Fibroblast of mammary gland (primary cell): ENCODE measurements around the gene KCTD13.
"Not testable (repeated sequence)": the region's sequence is repeated elsewhere in the genome, so short reads cannot be mapped to it uniquely, and the experiment has no call there.

Experiments
- DNase-seq: peaks from one replicate; pipeline ENCODE4 v3.0.0-alpha.2; 2010; ENCODE audit warnings: low read depth
- H3K4me3 ChIP-seq: 2 replicates; pipeline ENCODE4 v1.5.1; 2011; ENCODE audit warnings: low read depth, mild to moderate bottlenecking, low read length, moderate library complexity; ENCODE audit not compliant: control insufficient read depth
- TF ChIP-seq, protein P1 (sequence below): conservative IDR thresholded peaks from 2 replicates; pipeline ENCODE4 v1.5.1; 2011; ENCODE audit warnings: low read depth, low read length, inconsistent platforms; ENCODE audit not compliant: control insufficient read depth, insufficient read depth

The KCTD13 gene

GRCh38 chr16:29943846-29944799, 18.1 kb upstream of the KCTD13 start:
- peak; percentile 99 for DNase-seq
- TF ChIP-seq, protein P1, sequence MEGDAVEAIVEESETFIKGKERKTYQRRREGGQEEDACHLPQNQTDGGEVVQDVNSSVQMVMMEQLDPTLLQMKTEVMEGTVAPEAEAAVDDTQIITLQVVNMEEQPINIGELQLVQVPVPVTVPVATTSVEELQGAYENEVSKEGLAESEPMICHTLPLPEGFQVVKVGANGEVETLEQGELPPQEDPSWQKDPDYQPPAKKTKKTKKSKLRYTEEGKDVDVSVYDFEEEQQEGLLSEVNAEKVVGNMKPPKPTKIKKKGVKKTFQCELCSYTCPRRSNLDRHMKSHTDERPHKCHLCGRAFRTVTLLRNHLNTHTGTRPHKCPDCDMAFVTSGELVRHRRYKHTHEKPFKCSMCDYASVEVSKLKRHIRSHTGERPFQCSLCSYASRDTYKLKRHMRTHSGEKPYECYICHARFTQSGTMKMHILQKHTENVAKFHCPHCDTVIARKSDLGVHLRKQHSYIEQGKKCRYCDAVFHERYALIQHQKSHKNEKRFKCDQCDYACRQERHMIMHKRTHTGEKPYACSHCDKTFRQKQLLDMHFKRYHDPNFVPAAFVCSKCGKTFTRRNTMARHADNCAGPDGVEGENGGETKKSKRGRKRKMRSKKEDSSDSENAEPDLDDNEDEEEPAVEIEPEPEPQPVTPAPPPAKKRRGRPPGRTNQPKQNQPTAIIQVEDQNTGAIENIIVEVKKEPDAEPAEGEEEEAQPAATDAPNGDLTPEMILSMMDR, result peak; percentile 52
- peak overlapping the region; percentile 16 for H3K4me3 ChIP-seq

- no peak overlapping the region for H3K4me3 ChIP-seq
- DNase-seq, result no peak
- TF ChIP-seq, protein P1, result no peak
Observed at GRCh38 chr16:29940656-29941055, 14.6 kb upstream of the KCTD13 start.

GRCh38 chr16:29931750-29932149, 5.7 kb upstream of the KCTD13 start:
- DNase-seq, H3K4me3 ChIP-seq: not testable (repeated sequence)

- H3K4me3 ChIP-seq, result no peak overlapping the region
- no peak for DNase-seq
- TF ChIP-seq, protein P1, result no peak
Observed at GRCh38 chr16:29927070-29927905, 1.3 kb upstream of the KCTD13 start.

DNA sequence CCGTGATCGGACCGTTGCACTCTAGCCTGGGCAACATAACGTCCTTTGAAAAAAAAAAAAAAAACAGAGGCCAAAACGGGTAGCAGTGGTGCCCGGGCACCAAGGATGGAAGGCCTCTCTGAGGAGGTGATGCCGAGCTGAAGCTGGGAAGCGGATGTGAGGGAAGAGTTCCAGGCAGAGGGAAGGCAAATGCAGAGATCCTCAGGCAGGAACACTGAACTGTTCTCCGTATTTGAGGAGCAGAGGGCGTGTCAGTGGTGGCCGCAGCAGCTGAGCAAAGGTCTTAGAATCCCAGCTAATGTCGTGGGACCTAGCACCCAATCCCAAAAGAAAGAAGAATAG, 656 bp upstream of the KCTD13 start:
- peak overlapping the region; percentile 83 for H3K4me3 ChIP-seq
- peak; percentile 44 for DNase-seq
- TF ChIP-seq, protein P1, result no peak

DNA sequence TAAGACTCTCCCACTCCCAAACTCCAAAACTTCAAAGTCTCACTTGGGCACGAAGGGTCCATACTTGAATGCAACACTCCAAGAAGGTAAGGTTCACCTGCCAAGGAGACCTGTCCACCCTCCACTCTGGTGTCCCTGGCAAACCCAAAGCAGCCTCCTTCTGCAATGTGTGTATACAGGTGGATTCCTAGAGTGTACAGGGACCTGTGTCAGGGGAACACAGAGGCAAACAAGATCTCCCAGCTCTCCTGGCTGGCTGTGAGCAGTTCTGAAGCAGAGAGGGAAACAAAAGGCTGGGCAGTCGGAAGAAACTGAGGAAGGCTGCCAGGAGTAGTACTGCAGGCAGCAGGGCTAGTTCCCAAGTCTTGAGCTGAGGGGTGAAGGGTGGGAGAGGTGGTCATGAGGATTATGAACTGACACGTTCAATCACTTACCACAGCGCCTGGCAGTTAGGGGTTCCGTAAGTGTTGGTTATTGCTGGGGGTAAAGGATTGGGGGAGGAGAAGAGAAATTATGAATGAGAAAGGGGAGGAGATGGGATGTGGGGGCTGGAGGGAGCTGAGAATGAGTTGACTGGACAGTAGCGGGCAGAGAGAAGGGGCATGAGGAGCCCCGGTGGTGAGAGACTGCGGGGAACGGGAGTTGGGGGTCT, 795 bp downstream of the KCTD13 start:
- DNase-seq, result no peak
- TF ChIP-seq, protein P1, result no peak
- H3K4me3 ChIP-seq, result peak overlapping the region; percentile 83
